T47D (cell line): ENCODE measurements around the gene EPHX1.
A peak's percentile ranks its signal among the peaks of the same experiment; 100 is the strongest.

Source experiments
- DNase-seq, 2 experiments: peaks; one replicate each; pipeline versions ENCODE4 v3.0.0 to v3.0.0-alpha.2; 2011 to 2012; ENCODE audit warnings: low read depth in 1 of 2, low spot score in 1 of 2
- JUND ChIP-seq: IDR thresholded peaks from 2 replicates; pipeline ENCODE4 v1.6.1; 2012; ENCODE audit warnings: low read depth
- in situ Hi-C: cut with HindIII; loops from 2 replicates; pipeline ENCODE4 v1.10.0; 2016; ENCODE audit warnings: low sequenced_read_pairs, low pct_unique_long_range_greater_than_20kb

The EPHX1 gene

GRCh38 chr1:225845571-225846259 is 35.8 kb downstream of the EPHX1 start:
- TF ChIP-seq JUND, result no peak
- DNase-seq, result peak; percentile 65 to 92
- in situ Hi-C loops, result no loop called here

GRCh38 chr1:225846331-225847310 is 36.7 kb downstream of the EPHX1 start:
- no peak for TF ChIP-seq JUND
- in situ Hi-C loops, result no loop called here

GRCh38 chr1:225847610-225848009 is 37.7 kb downstream of the EPHX1 start:
- in situ Hi-C loops, result no loop called here

More at GRCh38 chr1:225846331-225847310, 36.7 kb downstream of the EPHX1 start:
- DNase-seq, result no peak

GRCh38 chr1:225848030-225848955 is 38.4 kb downstream of the EPHX1 start:
- in situ Hi-C loops, result no loop called here
- no peak for TF ChIP-seq JUND
- DNase-seq, result no peak

More at GRCh38 chr1:225847610-225848009, 37.7 kb downstream of the EPHX1 start:
- DNase-seq, result no peak
- no peak for TF ChIP-seq JUND

- in situ Hi-C loops, result no loop called here
- no peak for TF ChIP-seq JUND
Measured at GRCh38 chr1:225849925-225850324, 40.0 kb downstream of the EPHX1 start.

GRCh38 chr1:225850370-225850769 is 40.4 kb downstream of the EPHX1 start:
- no peak for DNase-seq
- TF ChIP-seq JUND, result no peak
- in situ Hi-C loops, result no loop called here

More at GRCh38 chr1:225849925-225850324, 40.0 kb downstream of the EPHX1 start:
- DNase-seq, result no peak

GRCh38 chr1:225851805-225852204 is 41.9 kb downstream of the EPHX1 start:
- DNase-seq, result no peak
- in situ Hi-C loops, result no loop called here
- TF ChIP-seq JUND, result no peak

- in situ Hi-C loops, result no loop called here
- DNase-seq, result no peak
- no peak for TF ChIP-seq JUND
Measured at GRCh38 chr1:225852413-225853124, 42.6 kb downstream of the EPHX1 start.

GRCh38 chr1:225853441-225853840 is 43.5 kb downstream of the EPHX1 start:
- in situ Hi-C loops, result no loop called here
- TF ChIP-seq JUND, result no peak

GRCh38 chr1:225855503-225856300 is 45.8 kb downstream of the EPHX1 start:
- in situ Hi-C loops, result no loop called here
- no peak for TF ChIP-seq JUND
- DNase-seq, result no peak

More at GRCh38 chr1:225853441-225853840, 43.5 kb downstream of the EPHX1 start:
- no peak for DNase-seq

- no peak for TF ChIP-seq JUND
- in situ Hi-C loops, result no loop called here
Measured at GRCh38 chr1:225857256-225857655, 47.3 kb downstream of the EPHX1 start.

More at GRCh38 chr1:225857256-225857655, 47.3 kb downstream of the EPHX1 start:
- DNase-seq, result no peak
